K562 (cell line): ENCODE measurements around the gene DIAPH1. TPM values are rescaled to one million over a fixed set of nuclear protein-coding genes. Genes with fewer than 3 reads are reported as not detected.
A peak's percentile ranks its signal among the peaks of the same experiment; 100 is the strongest.

Experiments used
- GABPB1 ChIP-seq: sonication (generic); formaldehyde crosslinking; IDR thresholded peaks from 2 replicates; pipeline ENCODE4 v1.8.0; 2022; ENCODE audit warnings: mild to moderate bottlenecking, missing genetic modification reagents
- NONO ChIP-seq, 2 experiments: fragments of 200-400 bp in 1 of 2; fragments of 450-650 bp in 1 of 2; formaldehyde crosslinking in 1 of 2; IDR thresholded peaks; 2 replicates each; pipeline ENCODE4 v1.6.1; 2017; ENCODE audit warnings: low read depth in 2 of 2, mild to moderate bottlenecking in 2 of 2, moderate library complexity in 2 of 2, low read length in 1 of 2
- SREBF1 ChIP-seq: fragments of 150-350 bp; IDR thresholded peaks from 2 replicates; pipeline ENCODE4 v1.6.1; 2014; ENCODE audit warnings: antibody characterized with exemption, low read depth, low read length, borderline replicate concordance
- SRSF9 ChIP-seq: fragments of 200-400 bp; formaldehyde crosslinking; IDR thresholded peaks from 2 replicates; pipeline ENCODE4 v1.6.1; 2017; ENCODE audit warnings: low read depth, low read length, borderline replicate concordance
- TEAD4 ChIP-seq, 2 experiments: sonication (generic) in 1 of 2; formaldehyde crosslinking in 1 of 2; IDR thresholded peaks; 2 replicates each; pipeline versions ENCODE4 v1.6.1 to v1.8.0; 2012 to 2022; ENCODE audit warnings: borderline replicate concordance in 1 of 2, inconsistent platforms in 1 of 2, low read length in 1 of 2, mild to moderate bottlenecking in 1 of 2, missing genetic modification reagents in 1 of 2
- TFAP4 ChIP-seq: sonication (generic); formaldehyde crosslinking; IDR thresholded peaks from 2 replicates; pipeline ENCODE4 v1.8.0; 2022; ENCODE audit warnings: missing genetic modification reagents, mild to moderate bottlenecking, moderate library complexity, borderline replicate concordance
- TRIM28 ChIP-seq: fragments of 450-650 bp; IDR thresholded peaks from 2 replicates; pipeline ENCODE4 v1.6.1; 2017
- U2AF2 ChIP-seq: fragments of 200-400 bp; formaldehyde crosslinking; optimal IDR thresholded peaks from 2 replicates; pipeline ENCODE3; 2017; ENCODE audit warnings: low read depth, mild to moderate bottlenecking, low read length
- ZBTB12 ChIP-seq: fragments of 250-450 bp; sonication (Bioruptor Pico); IDR thresholded peaks from 2 replicates; pipeline ENCODE4 v1.4.0; 2020
- ZNF23 ChIP-seq: fragments of 250-450 bp; sonication (Bioruptor Pico); IDR thresholded peaks from 2 replicates; pipeline ENCODE4 v1.4.0; 2020; ENCODE audit warnings: mild to moderate bottlenecking
- ZNF561 ChIP-seq: fragments of 450-650 bp; formaldehyde crosslinking; conservative IDR thresholded peaks from 2 replicates; pipeline ENCODE4 v1.4.0; 2020; ENCODE audit warnings: mild to moderate bottlenecking, moderate library complexity
- ZNF699 ChIP-seq: fragments of 250-450 bp; sonication (Bioruptor Pico); IDR thresholded peaks from 2 replicates; pipeline ENCODE4 v1.8.0; 2021; ENCODE audit warnings: mild to moderate bottlenecking, moderate library complexity; ENCODE audit not compliant: insufficient replicate concordance
- ZNF778 ChIP-seq: fragments of 450-650 bp; formaldehyde crosslinking; IDR thresholded peaks from 2 replicates; pipeline ENCODE4 v1.4.0; 2020; ENCODE audit warnings: mild to moderate bottlenecking, moderate library complexity
- polyA plus RNA-seq, 8 experiments: library from polyadenylated mRNA; depleted of rRNA in 4 of 8; stranded (reverse) in 5 of 8; unstranded in 3 of 8; fragments of >200 nt; fragmentation: Nextera tagmentation in 2 of 8; fragmentation: Illumina TruSeq in 1 of 8; extraction: Ambion mirVana in 2 of 8; extraction: Trizol in 1 of 8; gene quantifications; 2 replicates each; pipeline versions ENCODE4 v1.2.1 to v1.2.3, GENCODE V29; 2011 to 2014; ENCODE audit warnings: inconsistent platforms in 1 of 8, missing spikeins in 1 of 8
- total RNA-seq, 7 experiments: library from RNA; depleted of rRNA in 6 of 7; stranded (reverse); fragments of >200 nt in 6 of 7; fragmentation: Illumina TruSeq in 2 of 7; extraction: Trizol in 2 of 7; gene quantifications; 2 replicates each; pipeline versions ENCODE4 v1.2.1 to v1.2.3, GENCODE V29; 2011 to 2021; ENCODE audit warnings: low replicate concordance in 1 of 7
- TF ChIP-seq, protein P1 (sequence below): fragments of 450-650 bp; IDR thresholded peaks from 2 replicates; pipeline ENCODE4 v1.6.1; 2016; ENCODE audit warnings: borderline replicate concordance
- TF ChIP-seq, protein P2 (sequence below): conservative IDR thresholded peaks from 2 replicates; pipeline ENCODE4 v1.6.1; 2011; ENCODE audit warnings: low read depth, mild to moderate bottlenecking, low read length; ENCODE audit not compliant: control insufficient read depth
- TF ChIP-seq, protein P3 (sequence below), 2 experiments: fragments of 150-350 bp in 1 of 2; IDR thresholded peaks; 2 replicates each; pipeline ENCODE4 v1.6.1; 2012 to 2016; ENCODE audit warnings: low read depth in 2 of 2, low read length in 2 of 2, mild to moderate bottlenecking in 1 of 2, moderate library complexity in 1 of 2

Gene DIAPH1
- total and polyA plus RNA-seq, 9 of the 15 experiments (the other 6 are each of a cell fraction or from before 2014, with no cell fraction given), result 60.8 to 328 (median 97.8) TPM

DNA sequence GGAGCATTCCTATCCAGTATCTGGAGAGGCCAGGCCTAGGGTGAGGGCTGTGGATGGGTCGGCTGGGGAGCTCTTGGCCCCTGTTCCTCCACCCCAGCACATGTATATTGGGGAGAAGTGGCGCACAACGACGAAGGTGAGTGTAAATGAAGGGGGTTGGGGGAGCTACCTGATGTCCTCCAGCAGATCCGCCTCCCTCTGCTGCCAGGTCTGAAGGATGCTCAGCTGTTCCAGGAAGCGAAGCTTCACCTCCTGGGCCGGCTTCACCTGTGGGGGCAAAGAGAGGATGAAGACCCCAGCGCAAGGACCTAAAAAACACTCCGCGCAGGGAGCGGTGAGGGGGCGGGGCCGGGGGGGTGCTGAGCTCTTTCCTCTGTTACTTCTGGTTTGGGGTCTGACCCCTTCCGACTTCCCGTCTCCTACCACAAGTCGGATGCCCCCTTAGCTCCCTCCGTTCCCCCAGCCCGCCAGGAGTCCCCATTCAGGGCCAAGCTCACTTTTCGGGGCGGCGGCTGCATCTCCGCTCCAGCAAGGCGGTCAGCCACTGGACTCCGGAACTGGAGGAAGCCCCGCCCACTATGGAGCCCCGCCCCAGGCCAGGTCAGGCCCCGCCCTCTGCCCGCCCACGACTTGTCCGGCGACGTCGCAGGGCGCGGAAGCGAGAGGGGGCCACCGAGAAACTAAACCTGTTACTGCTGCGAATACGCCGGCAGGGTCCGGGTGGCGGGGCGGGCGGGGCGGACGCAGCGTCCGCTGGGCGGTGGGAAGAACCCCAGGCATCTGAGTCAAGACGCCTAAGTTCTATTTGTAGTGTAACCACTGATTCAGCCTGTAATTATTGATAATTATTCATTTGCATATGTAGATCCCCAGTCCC lies 32.3 kb upstream of the DIAPH1 start, which contains the start of gene FCHSD1 (continued):
- no peak for TF ChIP-seq SREBF1
- no peak for TF ChIP-seq U2AF2
- no peak for TF ChIP-seq TEAD4 (IDR thresholded peaks at IDR 0.05; ENCODE audit: low read length)
- no peak for TF ChIP-seq TEAD4 (CRISPR knock-in tag; IDR thresholded peaks at IDR 0.05; ENCODE audit: borderline replicate concordance)
- TF ChIP-seq NONO (IDR thresholded peaks at IDR 0.05; ENCODE audit: low read depth in 2 of 2, low read length in 1 of 2), result no peak
- TF ChIP-seq, protein P1, sequence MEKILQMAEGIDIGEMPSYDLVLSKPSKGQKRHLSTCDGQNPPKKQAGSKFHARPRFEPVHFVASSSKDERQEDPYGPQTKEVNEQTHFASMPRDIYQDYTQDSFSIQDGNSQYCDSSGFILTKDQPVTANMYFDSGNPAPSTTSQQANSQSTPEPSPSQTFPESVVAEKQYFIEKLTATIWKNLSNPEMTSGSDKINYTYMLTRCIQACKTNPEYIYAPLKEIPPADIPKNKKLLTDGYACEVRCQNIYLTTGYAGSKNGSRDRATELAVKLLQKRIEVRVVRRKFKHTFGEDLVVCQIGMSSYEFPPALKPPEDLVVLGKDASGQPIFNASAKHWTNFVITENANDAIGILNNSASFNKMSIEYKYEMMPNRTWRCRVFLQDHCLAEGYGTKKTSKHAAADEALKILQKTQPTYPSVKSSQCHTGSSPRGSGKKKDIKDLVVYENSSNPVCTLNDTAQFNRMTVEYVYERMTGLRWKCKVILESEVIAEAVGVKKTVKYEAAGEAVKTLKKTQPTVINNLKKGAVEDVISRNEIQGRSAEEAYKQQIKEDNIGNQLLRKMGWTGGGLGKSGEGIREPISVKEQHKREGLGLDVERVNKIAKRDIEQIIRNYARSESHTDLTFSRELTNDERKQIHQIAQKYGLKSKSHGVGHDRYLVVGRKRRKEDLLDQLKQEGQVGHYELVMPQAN, result 0 out of 2 replicates have a peak, but pooled peaks have one; percentile 24
- no peak for TF ChIP-seq ZNF699 (CRISPR knock-in tag)
- TF ChIP-seq, protein P2, sequence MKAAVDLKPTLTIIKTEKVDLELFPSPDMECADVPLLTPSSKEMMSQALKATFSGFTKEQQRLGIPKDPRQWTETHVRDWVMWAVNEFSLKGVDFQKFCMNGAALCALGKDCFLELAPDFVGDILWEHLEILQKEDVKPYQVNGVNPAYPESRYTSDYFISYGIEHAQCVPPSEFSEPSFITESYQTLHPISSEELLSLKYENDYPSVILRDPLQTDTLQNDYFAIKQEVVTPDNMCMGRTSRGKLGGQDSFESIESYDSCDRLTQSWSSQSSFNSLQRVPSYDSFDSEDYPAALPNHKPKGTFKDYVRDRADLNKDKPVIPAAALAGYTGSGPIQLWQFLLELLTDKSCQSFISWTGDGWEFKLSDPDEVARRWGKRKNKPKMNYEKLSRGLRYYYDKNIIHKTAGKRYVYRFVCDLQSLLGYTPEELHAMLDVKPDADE, result 0 out of 2 replicates have a peak, but pooled peaks have one; percentile 17
- no peak for TF ChIP-seq ZNF778 (CRISPR knock-in tag)
- TF ChIP-seq GABPB1 (CRISPR knock-in tag), result 0 out of 2 replicates have a peak, but pooled peaks have one; percentile 31
- no peak for TF ChIP-seq ZBTB12 (CRISPR knock-in tag)
- TF ChIP-seq, protein P3, sequence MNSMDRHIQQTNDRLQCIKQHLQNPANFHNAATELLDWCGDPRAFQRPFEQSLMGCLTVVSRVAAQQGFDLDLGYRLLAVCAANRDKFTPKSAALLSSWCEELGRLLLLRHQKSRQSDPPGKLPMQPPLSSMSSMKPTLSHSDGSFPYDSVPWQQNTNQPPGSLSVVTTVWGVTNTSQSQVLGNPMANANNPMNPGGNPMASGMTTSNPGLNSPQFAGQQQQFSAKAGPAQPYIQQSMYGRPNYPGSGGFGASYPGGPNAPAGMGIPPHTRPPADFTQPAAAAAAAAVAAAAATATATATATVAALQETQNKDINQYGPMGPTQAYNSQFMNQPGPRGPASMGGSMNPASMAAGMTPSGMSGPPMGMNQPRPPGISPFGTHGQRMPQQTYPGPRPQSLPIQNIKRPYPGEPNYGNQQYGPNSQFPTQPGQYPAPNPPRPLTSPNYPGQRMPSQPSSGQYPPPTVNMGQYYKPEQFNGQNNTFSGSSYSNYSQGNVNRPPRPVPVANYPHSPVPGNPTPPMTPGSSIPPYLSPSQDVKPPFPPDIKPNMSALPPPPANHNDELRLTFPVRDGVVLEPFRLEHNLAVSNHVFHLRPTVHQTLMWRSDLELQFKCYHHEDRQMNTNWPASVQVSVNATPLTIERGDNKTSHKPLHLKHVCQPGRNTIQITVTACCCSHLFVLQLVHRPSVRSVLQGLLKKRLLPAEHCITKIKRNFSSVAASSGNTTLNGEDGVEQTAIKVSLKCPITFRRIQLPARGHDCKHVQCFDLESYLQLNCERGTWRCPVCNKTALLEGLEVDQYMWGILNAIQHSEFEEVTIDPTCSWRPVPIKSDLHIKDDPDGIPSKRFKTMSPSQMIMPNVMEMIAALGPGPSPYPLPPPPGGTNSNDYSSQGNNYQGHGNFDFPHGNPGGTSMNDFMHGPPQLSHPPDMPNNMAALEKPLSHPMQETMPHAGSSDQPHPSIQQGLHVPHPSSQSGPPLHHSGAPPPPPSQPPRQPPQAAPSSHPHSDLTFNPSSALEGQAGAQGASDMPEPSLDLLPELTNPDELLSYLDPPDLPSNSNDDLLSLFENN (IDR thresholded peaks at IDR 0.05; ENCODE audit: low read depth in 2 of 2, low read length in 2 of 2), result no peak
- no peak for TF ChIP-seq SRSF9
- TF ChIP-seq TRIM28, result no peak
- TF ChIP-seq ZNF23 (CRISPR knock-in tag), result no peak
- no peak for TF ChIP-seq ZNF561
- TF ChIP-seq TFAP4 (CRISPR knock-in tag), result 0 out of 2 replicates have a peak, but pooled peaks have one; percentile 31
